WTC11 (cell line): ENCODE data around the gene SLC25A12. TPM values are rescaled to one million over a fixed set of nuclear protein-coding genes. Genes with fewer than 3 reads are reported as not detected.
"Not testable (repeated sequence)": the region's sequence is repeated elsewhere in the genome, so short reads cannot be mapped to it uniquely, and the experiment has no call there.

ENCODE experiments used
- ATAC-seq: fragments of 200-7000 bp; cut with Tn5 transposase; 2 replicates; pipeline ENCODE4 v1.10.0; 2021; ENCODE audit warnings: mild to moderate bottlenecking, moderate library complexity
- CTCF ChIA-PET: fragments of 300-600 bp; sonication (Branson Sonifier 250); formaldehyde crosslinking; loops from one replicate; lab custom pipeline; 2021; ENCODE audit warnings: antibody characterized with exemption; lab: Charles Lee
- POLR2A ChIA-PET: fragments of 350-600 bp; sonication (Branson Sonifier 250); formaldehyde crosslinking; loops from one replicate; lab custom pipeline; 2021; ENCODE audit warnings: antibody characterized with exemption; lab: Charles Lee
- DNase-seq: peaks from one replicate; pipeline ENCODE4 v3.0.0; 2021; ENCODE audit warnings: low spot score
- H3K27ac Mint-ChIP-seq: 2 replicates; pipeline ENCODE4 v1.8.0; 2021; ENCODE audit warnings: mixed read lengths
- H3K27me3 Mint-ChIP-seq: 2 replicates; pipeline ENCODE4 v1.8.0; 2021; ENCODE audit warnings: low read depth, mild to moderate bottlenecking, moderate library complexity, mixed read lengths
- H3K36me3 Mint-ChIP-seq: 2 replicates; pipeline ENCODE4 v1.8.0; 2021; ENCODE audit warnings: mixed read lengths
- H3K4me1 Mint-ChIP-seq: 2 replicates; pipeline ENCODE4 v1.8.0; 2022; ENCODE audit warnings: mixed read lengths
- H3K4me3 Mint-ChIP-seq: 2 replicates; pipeline ENCODE4 v1.8.0; 2021; ENCODE audit warnings: mild to moderate bottlenecking, moderate library complexity, mixed read lengths
- H3K9me3 Mint-ChIP-seq: 2 replicates; pipeline ENCODE4 v1.8.0; 2021; ENCODE audit warnings: mixed read lengths
- ATF6 ChIP-seq: sonication (generic); formaldehyde crosslinking; IDR thresholded peaks from 2 replicates; pipeline ENCODE4 v1.8.1; 2023; ENCODE audit warnings: mild to moderate bottlenecking, missing genetic modification reagents
- CREM ChIP-seq: sonication (generic); formaldehyde crosslinking; IDR thresholded peaks from 2 replicates; pipeline ENCODE4 v1.8.1; 2022; ENCODE audit warnings: mild to moderate bottlenecking, missing genetic modification reagents, moderate library complexity
- ELF4 ChIP-seq: sonication (generic); formaldehyde crosslinking; IDR thresholded peaks from 2 replicates; pipeline ENCODE4 v1.8.1; 2022; ENCODE audit warnings: low read depth, mild to moderate bottlenecking, moderate library complexity, missing genetic modification reagents
- EMX1 ChIP-seq: fragments of 250-450 bp; sonication (Bioruptor Pico); IDR thresholded peaks from 2 replicates; pipeline ENCODE4 v1.8.0; 2021; ENCODE audit warnings: mild to moderate bottlenecking
- NR2C2 ChIP-seq: sonication (generic); formaldehyde crosslinking; IDR thresholded peaks from 2 replicates; pipeline ENCODE4 v1.8.0; 2022; ENCODE audit warnings: mild to moderate bottlenecking, missing genetic modification reagents
- OVOL2 ChIP-seq: fragments of 250-450 bp; sonication (Bioruptor Pico); IDR thresholded peaks from 2 replicates; pipeline ENCODE4 v1.9.0; 2021; ENCODE audit warnings: mild to moderate bottlenecking, borderline replicate concordance
- PRRX2 ChIP-seq: fragments of 250-450 bp; sonication (Bioruptor Pico); IDR thresholded peaks from 2 replicates; pipeline ENCODE4 v1.8.0; 2021; ENCODE audit warnings: mild to moderate bottlenecking
- RELA ChIP-seq: sonication (generic); formaldehyde crosslinking; IDR thresholded peaks from 2 replicates; pipeline ENCODE4 v1.8.1; 2022; ENCODE audit warnings: missing genetic modification reagents, mild to moderate bottlenecking, borderline replicate concordance
- TEAD4 ChIP-seq: sonication (generic); formaldehyde crosslinking; IDR thresholded peaks from 2 replicates; pipeline ENCODE4 v1.8.0; 2022; ENCODE audit warnings: mild to moderate bottlenecking, missing genetic modification reagents
- total RNA-seq: library from RNA; stranded (reverse); gene quantifications from 3 replicates; pipeline ENCODE4 v1.2.3, GENCODE V29; 2021
- TF ChIP-seq, protein P1 (sequence below): fragments of 250-450 bp; sonication (Bioruptor Pico); IDR thresholded peaks from 2 replicates; pipeline ENCODE4 v1.8.0; 2021; ENCODE audit warnings: mild to moderate bottlenecking
- TF ChIP-seq, protein P2 (sequence below): sonication (generic); formaldehyde crosslinking; IDR thresholded peaks from 2 replicates; pipeline ENCODE4 v1.8.1; 2022; ENCODE audit warnings: mild to moderate bottlenecking, missing genetic modification reagents, moderate library complexity, borderline replicate concordance

The SLC25A12 gene
- total RNA-seq, 1 experiment from 2014 or later: 9.0 TPM

GRCh38 chr2:171814174-171814573 lies 79.9 kb downstream of the SLC25A12 start (continued):
- TF ChIP-seq, protein P1, sequence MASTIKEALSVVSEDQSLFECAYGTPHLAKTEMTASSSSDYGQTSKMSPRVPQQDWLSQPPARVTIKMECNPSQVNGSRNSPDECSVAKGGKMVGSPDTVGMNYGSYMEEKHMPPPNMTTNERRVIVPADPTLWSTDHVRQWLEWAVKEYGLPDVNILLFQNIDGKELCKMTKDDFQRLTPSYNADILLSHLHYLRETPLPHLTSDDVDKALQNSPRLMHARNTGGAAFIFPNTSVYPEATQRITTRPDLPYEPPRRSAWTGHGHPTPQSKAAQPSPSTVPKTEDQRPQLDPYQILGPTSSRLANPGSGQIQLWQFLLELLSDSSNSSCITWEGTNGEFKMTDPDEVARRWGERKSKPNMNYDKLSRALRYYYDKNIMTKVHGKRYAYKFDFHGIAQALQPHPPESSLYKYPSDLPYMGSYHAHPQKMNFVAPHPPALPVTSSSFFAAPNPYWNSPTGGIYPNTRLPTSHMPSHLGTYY (CRISPR knock-in tag): no peak
- TF ChIP-seq EMX1: no peak
- no peak for TF ChIP-seq RELA

GRCh38 chr2:171813729-171814128 lies 80.3 kb downstream of the SLC25A12 start:
- TF ChIP-seq, protein P2, sequence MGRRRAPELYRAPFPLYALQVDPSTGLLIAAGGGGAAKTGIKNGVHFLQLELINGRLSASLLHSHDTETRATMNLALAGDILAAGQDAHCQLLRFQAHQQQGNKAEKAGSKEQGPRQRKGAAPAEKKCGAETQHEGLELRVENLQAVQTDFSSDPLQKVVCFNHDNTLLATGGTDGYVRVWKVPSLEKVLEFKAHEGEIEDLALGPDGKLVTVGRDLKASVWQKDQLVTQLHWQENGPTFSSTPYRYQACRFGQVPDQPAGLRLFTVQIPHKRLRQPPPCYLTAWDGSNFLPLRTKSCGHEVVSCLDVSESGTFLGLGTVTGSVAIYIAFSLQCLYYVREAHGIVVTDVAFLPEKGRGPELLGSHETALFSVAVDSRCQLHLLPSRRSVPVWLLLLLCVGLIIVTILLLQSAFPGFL: no peak
- H3K9me3 Mint-ChIP-seq: no peaks in the 10 kb centered on the region
- no peak for ATAC-seq
- H3K4me3 Mint-ChIP-seq: no peak overlapping the region
- 0 out of 2 replicates have a peak, but pooled peaks cover 5% of the 10 kb centered on the region for H3K36me3 Mint-ChIP-seq
- no peak for DNase-seq
- ChIA-PET POLR2A (no interaction called here), CTCF (interaction anchor here (0.6 to 1.0 kb wide), 3 partner anchors 292 to 317 kb away, joined by 3 read pairs; no protein-coding TSS in a partner anchor)
- H3K4me1 Mint-ChIP-seq: no peaks in the 10 kb centered on the region
- peak overlapping the region; percentile 15; the same call in 1 of the 2 replicates for H3K27ac Mint-ChIP-seq
- H3K27me3 Mint-ChIP-seq: no peaks in the 10 kb centered on the region

- H3K27ac Mint-ChIP-seq: no peak overlapping the region
- no peak for ATAC-seq
- TF ChIP-seq ATF6 (CRISPR knock-in tag): no peak
- TF ChIP-seq, all 79 proteins: peak for 0
- CTCF ChIA-PET: interaction anchor here (0.7 to 1.0 kb wide), 2 partner anchors 293 to 301 kb away, joined by 3 read pairs; no protein-coding TSS in a partner anchor
- DNase-seq: no peak
- H3K9me3 Mint-ChIP-seq: no peaks in the 10 kb centered on the region
- no peaks in the 10 kb centered on the region for H3K4me1 Mint-ChIP-seq
- POLR2A ChIA-PET: no interaction called here
- H3K27me3 Mint-ChIP-seq: no peaks in the 10 kb centered on the region
- H3K36me3 Mint-ChIP-seq: 0 out of 2 replicates have a peak, but pooled peaks cover 5% of the 10 kb centered on the region
- H3K4me3 Mint-ChIP-seq: no peak overlapping the region
Observed at GRCh38 chr2:171813126-171813525, 80.9 kb downstream of the SLC25A12 start.

DNA sequence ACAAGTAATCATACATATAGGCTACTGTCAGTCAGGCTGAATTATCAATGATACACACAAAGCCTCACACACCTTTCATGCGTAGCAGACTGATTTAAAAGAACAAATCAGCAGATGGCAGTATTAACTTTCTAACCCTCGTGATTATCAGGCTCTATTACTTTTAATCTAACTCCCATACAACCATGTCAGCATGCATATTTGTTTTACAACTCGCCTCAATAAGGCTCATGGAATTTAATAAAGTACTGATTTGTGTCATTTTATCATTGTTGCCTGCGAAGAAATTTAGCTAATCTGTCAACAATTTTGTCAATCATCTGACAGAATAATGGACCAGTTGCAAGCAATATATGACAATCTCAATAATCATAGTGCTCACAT lies 82.8 kb downstream of the SLC25A12 start:
- H3K9me3 Mint-ChIP-seq: no peaks in the 10 kb centered on the region
- TF ChIP-seq OVOL2 (CRISPR knock-in tag): no peak
- TF ChIP-seq CREM: no peak
- TF ChIP-seq TEAD4 (CRISPR knock-in tag): no peak
- TF ChIP-seq PRRX2 (CRISPR knock-in tag): no peak
- no peak overlapping the region for H3K4me3 Mint-ChIP-seq
- ChIA-PET CTCF (interaction anchor here (1.6 kb wide), 1 partner anchor 275 kb away, joined by 3 read pairs; no protein-coding TSS in a partner anchor), POLR2A (no interaction called here)
- no peaks in the 10 kb centered on the region for H3K4me1 Mint-ChIP-seq
- H3K36me3 Mint-ChIP-seq: 0 out of 2 replicates have a peak, but pooled peaks cover 5% of the 10 kb centered on the region
- no peak for ATAC-seq
- no peaks in the 10 kb centered on the region for H3K27me3 Mint-ChIP-seq
- DNase-seq: no peak
- no peak overlapping the region for H3K27ac Mint-ChIP-seq

DNA sequence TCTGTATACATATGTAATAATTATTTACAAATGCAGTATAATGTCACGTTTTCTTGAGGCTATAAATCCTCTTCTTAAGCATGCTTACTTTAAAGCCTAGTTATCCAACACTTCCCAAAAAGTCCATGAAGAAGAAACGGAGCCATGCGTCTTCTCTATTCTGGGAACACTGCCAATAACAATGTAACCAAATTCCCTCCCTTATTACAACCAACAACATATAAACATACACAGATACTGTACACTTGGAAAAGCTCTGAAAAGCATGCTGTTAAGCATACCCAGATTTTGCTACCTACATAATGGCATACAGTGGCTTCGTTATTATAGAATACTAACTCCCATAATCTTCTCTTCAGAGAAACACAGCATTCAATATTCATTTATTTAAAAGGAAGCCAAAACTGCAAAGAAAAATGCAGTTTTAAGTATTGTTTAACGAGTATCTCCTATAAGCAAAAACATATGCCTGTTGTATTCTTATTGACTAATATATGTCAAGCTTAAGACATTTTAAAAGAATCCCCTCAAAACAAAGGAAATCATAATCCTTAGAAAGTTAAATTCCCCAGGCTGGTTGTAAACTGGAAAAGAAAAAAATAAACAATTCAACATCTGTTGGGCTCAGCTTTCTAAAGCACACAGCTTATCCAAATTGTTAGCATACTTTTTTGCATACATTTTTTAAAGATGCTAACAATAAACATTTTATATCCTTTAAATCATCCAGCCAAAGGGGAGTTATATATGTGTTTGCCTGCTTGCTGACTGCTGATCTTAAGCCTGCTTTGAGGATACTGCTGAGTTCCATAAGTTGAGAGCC lies 83.4 kb downstream of the SLC25A12 start:
- TF ChIP-seq ATF6 (CRISPR knock-in tag) (no peak), ELF4 (CRISPR knock-in tag) (no peak), NR2C2 (no peak)
- Mint-ChIP-seq H3K27me3 (no peaks in the 10 kb centered on the region), H3K4me3 (no peak overlapping the region), H3K36me3 (0 out of 2 replicates have a peak, but pooled peaks cover 5% of the 10 kb centered on the region), H3K9me3 (no peaks in the 10 kb centered on the region), H3K4me1 (no peaks in the 10 kb centered on the region), H3K27ac (no peak overlapping the region)
- ChIA-PET POLR2A (no interaction called here), CTCF (interaction anchor here (0.7 to 1.6 kb wide), 2 partner anchors 276 to 317 kb away, joined by 3 read pairs; no protein-coding TSS in a partner anchor)
- ATAC-seq (no peak), DNase-seq (no peak)

DNA sequence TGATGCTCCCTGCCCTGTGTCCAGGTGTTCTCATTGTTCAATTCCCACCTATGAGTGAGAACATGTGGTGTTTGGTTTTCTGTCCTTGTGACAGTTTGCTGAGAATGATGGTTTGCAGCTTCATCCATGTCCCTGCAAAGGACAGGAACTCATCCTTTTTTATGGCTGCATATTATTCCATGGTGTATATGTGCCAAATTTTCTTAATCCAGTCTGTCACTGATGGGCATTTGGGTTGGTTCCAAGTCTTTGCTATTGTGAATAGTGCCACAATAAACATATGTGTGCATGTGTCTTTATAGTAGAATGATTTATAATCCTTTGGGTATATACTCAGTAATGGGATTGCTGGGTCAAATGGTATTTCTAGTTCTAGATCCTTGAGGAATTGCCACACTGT lies 85.2 kb downstream of the SLC25A12 start:
- H3K36me3 Mint-ChIP-seq, H3K4me3 Mint-ChIP-seq, CTCF ChIA-PET, H3K27me3 Mint-ChIP-seq, ATAC-seq, H3K4me1 Mint-ChIP-seq, H3K9me3 Mint-ChIP-seq, DNase-seq, H3K27ac Mint-ChIP-seq: not testable (repeated sequence)
- POLR2A ChIA-PET: interaction anchor here (0.6 kb wide), 1 partner anchor 110 kb away, joined by 7 read pairs; no protein-coding TSS in a partner anchor
